Esophagus squamous epithelium (tissue), 5 donors: ENCODE results near the gene MCM5. TPM values are rescaled to one million over a fixed set of nuclear protein-coding genes. Genes with fewer than 3 reads are reported as not detected.
"Not testable (repeated sequence)": the region's sequence is repeated elsewhere in the genome, so short reads cannot be mapped to it uniquely, and the experiment has no call there.

Source experiments
- DNase-seq: peaks from one replicate; lab custom pipeline; 2025; lab: John Stamatoyannopoulos, UW
- H3K27ac ChIP-seq, 4 donors: fragments of 200-600 bp; sonication (generic); one replicate each; pipeline ENCODE4 v1.5.1; 2016 to 2019; ENCODE audit warnings: mild to moderate bottlenecking in 1 of 4
- H3K27me3 ChIP-seq, 4 donors: fragments of 200-600 bp; sonication (generic); 1 replicate in 3 of 4; 2 replicates in 1 of 4; pipeline versions ENCODE4 v1.5.1 to v1.6.0; 2017 to 2021; ENCODE audit warnings: antibody characterized with exemption in 1 of 4
- H3K36me3 ChIP-seq, 3 donors: fragments of 200-600 bp; sonication (generic); one replicate each; pipeline ENCODE4 v1.5.1; 2016 to 2019
- H3K4me1 ChIP-seq, 3 donors: fragments of 200-600 bp; sonication (generic); one replicate each; pipeline ENCODE4 v1.5.1; 2017 to 2019
- H3K4me3 ChIP-seq, 4 donors: fragments of 200-600 bp; sonication (generic); 1 replicate in 3 of 4; 2 replicates in 1 of 4; pipeline ENCODE4 v1.5.1; 2016 to 2019; ENCODE audit warnings: mild to moderate bottlenecking in 2 of 4, moderate library complexity in 1 of 4
- H3K9me3 ChIP-seq, 3 donors: fragments of 200-600 bp; sonication (generic); one replicate each; pipeline ENCODE4 v1.5.1; 2016 to 2019
- CTCF ChIP-seq, 6 experiments: fragments of 450-650 bp in 4 of 6; fragments of 200-600 bp in 2 of 6; sonication (generic) in 2 of 6; IDR thresholded peaks; one replicate each; pipeline ENCODE4 v1.5.1; 2016 to 2019; ENCODE audit warnings: antibody characterized with exemption in 6 of 6, mild to moderate bottlenecking in 4 of 6, moderate library complexity in 4 of 6
- POLR2A ChIP-seq, 4 donors: fragments of 450-650 bp; IDR thresholded peaks; one replicate each; pipeline ENCODE4 v1.6.1; 2017; ENCODE audit warnings: antibody characterized with exemption in 4 of 4, mild to moderate bottlenecking in 4 of 4, moderate library complexity in 3 of 4
- WGBS, 2 donors: methylation state at CpG; one replicate each; pipeline ENCODE4 v1.1.5; 2018; 5-methylcytosine and 5-hydroxymethylcytosine counted together
- intact Hi-C: fragments of 100-400 bp; cut with DNase I; formaldehyde crosslinking; loops from one replicate; pipeline ENCODE4 v1.15.0; 2022
- total RNA-seq, 4 donors: library from RNA; depleted of rRNA; stranded (reverse); fragments of >200 nt; gene quantifications; one replicate each; pipeline ENCODE4 v1.1.0, GENCODE V29; 2016
- donor health status: DM: yes; HTN: yes; CAD: no.

MCM5 gene
- total RNA-seq, 4 donors from 2014 or later = 23.1 to 48.1 (median 34.6) TPM

- H3K36me3 ChIP-seq = no peaks in the 10 kb centered on the region
- no peak overlapping the region for H3K27ac ChIP-seq
- WGBS, 2 donors = 53 to 71% methylated on average over 2 to 6 of the region's 6 CpGs
- intact Hi-C loops = no loop called here
- DNase-seq = no peak
- no peak overlapping the region for H3K4me3 ChIP-seq
- H3K27me3 ChIP-seq = peaks cover 0 to 40% (median 0%) of the 10 kb centered on the region in 4 donors
- H3K9me3 ChIP-seq = no peaks in the 10 kb centered on the region
- TF ChIP-seq POLR2A (IDR thresholded peaks at IDR 0.05) = no peak
- peaks cover 0 to 6% (median 0%) of the 10 kb centered on the region in 3 donors for H3K4me1 ChIP-seq
Measured at GRCh38 chr22:35361001-35361558, 38.9 kb upstream of the MCM5 start.

- H3K9me3 ChIP-seq = no peaks in the 10 kb centered on the region
- TF ChIP-seq POLR2A (IDR thresholded peaks at IDR 0.05) (no peak), CTCF (IDR thresholded peaks at IDR 0.05) (no peak)
- peaks cover 0 to 16% (median 0%) of the 10 kb centered on the region in 3 donors for H3K4me1 ChIP-seq
- peak overlapping the region in 1 of 4 donors; percentile 21 for H3K27ac ChIP-seq
- intact Hi-C loops = no loop called here
- no peaks in the 10 kb centered on the region for H3K36me3 ChIP-seq
- DNase-seq = no peak
- H3K27me3 ChIP-seq = peaks cover 0 to 42% (median 0%) of the 10 kb centered on the region in 4 donors
- H3K4me3 ChIP-seq = no peak overlapping the region
- 81 to 85% methylated on average over 6 to 7 of the region's 11 CpGs for whole genome bisulfite sequencing, 2 donors
Measured at GRCh38 chr22:35363566-35364086, 36.3 kb upstream of the MCM5 start.

GRCh38 chr22:35364230-35364629 is 35.7 kb upstream of the MCM5 start:
- intact Hi-C loops, DNase-seq: not testable (repeated sequence)

GRCh38 chr22:35367331-35367886 is 32.5 kb upstream of the MCM5 start:
- peak overlapping the region in 1 of 4 donors; percentile 26 for H3K27ac ChIP-seq
- no peaks in the 10 kb centered on the region for H3K9me3 ChIP-seq
- no peaks in the 10 kb centered on the region for H3K36me3 ChIP-seq
- peaks cover 0 to 16% (median 0%) of the 10 kb centered on the region in 4 donors for H3K27me3 ChIP-seq
- H3K4me1 ChIP-seq = peaks cover 5 to 38% (median 6%) of the 10 kb centered on the region in 3 donors
- no peak for DNase-seq
- TF ChIP-seq CTCF (IDR thresholded peaks at IDR 0.05) (no peak), POLR2A (IDR thresholded peaks at IDR 0.05) (no peak)
- no peak overlapping the region for H3K4me3 ChIP-seq
- intact Hi-C loops = no loop called here
- WGBS, 2 donors = 22 to 45% methylated on average over 9 of the region's 9 CpGs

More at GRCh38 chr22:35364230-35364629, 35.7 kb upstream of the MCM5 start:
- not testable (repeated sequence) for H3K4me3 ChIP-seq, H3K9me3 ChIP-seq, H3K36me3 ChIP-seq
- H3K4me1 ChIP-seq = peaks cover 0 to 16% (median 0%) of the 10 kb centered on the region in 3 donors
- H3K27me3 ChIP-seq = peaks cover 0 to 42% (median 0%) of the 10 kb centered on the region in 4 donors
- peak overlapping the region in 1 of 4 donors; percentile 21 for H3K27ac ChIP-seq
- 57 to 58% methylated on average over 7 of the region's 7 CpGs for WGBS, 2 donors

- 83% methylated on average over 1 of the region's 6 CpGs; no CpG with 5 or more reads in 1 of the 2 donors for WGBS, 2 donors
- DNase-seq = no peak
- H3K4me3 ChIP-seq = no peak overlapping the region
- H3K9me3 ChIP-seq = no peaks in the 10 kb centered on the region
- no peak overlapping the region for H3K27ac ChIP-seq
- peaks cover 5 to 42% (median 6%) of the 10 kb centered on the region in 3 donors for H3K4me1 ChIP-seq
- intact Hi-C loops = no loop called here
- TF ChIP-seq CTCF (IDR thresholded peaks at IDR 0.05) (no peak), POLR2A (IDR thresholded peaks at IDR 0.05) (no peak)
- H3K27me3 ChIP-seq = peaks cover 0 to 10% (median 0%) of the 10 kb centered on the region in 4 donors
- no peaks in the 10 kb centered on the region for H3K36me3 ChIP-seq
Measured at GRCh38 chr22:35368386-35368785, 31.6 kb upstream of the MCM5 start.

- 51 to 73% methylated on average over 2 of the region's 2 CpGs for WGBS, 2 donors
- DNase-seq = no peak
- intact Hi-C loops = no loop called here
- H3K36me3 ChIP-seq = no peaks in the 10 kb centered on the region
- TF ChIP-seq POLR2A (IDR thresholded peaks at IDR 0.05) (no peak), CTCF (IDR thresholded peaks at IDR 0.05) (no peak)
- H3K27ac ChIP-seq = no peak overlapping the region
- no peak overlapping the region for H3K4me3 ChIP-seq
- peaks cover 0 to 10% (median 0%) of the 10 kb centered on the region in 4 donors for H3K27me3 ChIP-seq
- H3K9me3 ChIP-seq = no peaks in the 10 kb centered on the region
- H3K4me1 ChIP-seq = peaks cover 5 to 36% (median 6%) of the 10 kb centered on the region in 3 donors
Measured at GRCh38 chr22:35369996-35370395, 29.9 kb upstream of the MCM5 start.
